ENCODE results near the gene PRR12. TPM values are rescaled to one million over a fixed set of nuclear protein-coding genes. Genes with fewer than 3 reads are reported as not detected.

The PRR12 gene
- total and polyA plus RNA-seq, 10 donors, result 3.7 to 44.3 (median 23.1) TPM

GRCh38 chr19:49595819-49596404 is 4.9 kb downstream of the PRR12 start:
- intact Hi-C loops (cut with DNase I; ENCODE audit: low total_unique reads), result loop anchor here (10.0 kb wide), 1 partner anchor 69 kb away; the partner anchor contains the start of genes BCL2L12 and IRF3
- no peak for TF ChIP-seq POLR2A (IDR thresholded peaks at IDR 0.05)
- TF ChIP-seq POLR2AphosphoS5 (IDR thresholded peaks at IDR 0.05), result peak in 2 of 3 donors; percentile 15 to 48
- Histone ChIP-seq H3K36me3 (peaks cover 9 to 74% (median 69%) of the 10 kb centered on the region in 6 donors), H3K27me3 (replicated peaks in 1 of 7) (no peaks in the 10 kb centered on the region), H3K9me3 (no peaks in the 10 kb centered on the region), H3K4me1 (peaks cover 16 to 45% (median 27%) of the 10 kb centered on the region in 6 donors), H3K27ac (no peak overlapping the region), H3K4me3 (no peak overlapping the region)
- DNase-seq, result peak; percentile 76
- 95 to 97% (median 96%) methylated on average over 21 to 32 of the region's 32 CpGs for WGBS, 5 donors

- intact Hi-C loops (cut with DNase I; ENCODE audit: low total_unique reads), result loop anchor here (10.0 kb wide), 1 partner anchor 68 kb away; the partner anchor contains the start of genes BCL2L12 and IRF3
- 91 to 99% (median 94%) methylated on average over 12 to 15 of the region's 15 CpGs for WGBS, 5 donors
Observed at GRCh38 chr19:49596407-49596806, 5.4 kb downstream of the PRR12 start.

GRCh38 chr19:49596954-49597702 is 6.1 kb downstream of the PRR12 start:
- peaks cover 9 to 86% (median 80%) of the 10 kb centered on the region in 6 donors for H3K36me3 ChIP-seq
- 96 to 98% (median 97%) methylated on average over 54 to 65 of the region's 65 CpGs for WGBS, 5 donors
- intact Hi-C loops (cut with DNase I; ENCODE audit: low total_unique reads), result loop anchor here (10.0 kb wide), 1 partner anchor 68 kb away; the partner anchor contains the start of genes BCL2L12 and IRF3

More at GRCh38 chr19:49596407-49596806, 5.4 kb downstream of the PRR12 start:
- Histone ChIP-seq H3K4me3 (no peak overlapping the region), H3K9me3 (no peaks in the 10 kb centered on the region), H3K27ac (no peak overlapping the region), H3K4me1 (peaks cover 16 to 45% (median 27%) of the 10 kb centered on the region in 6 donors), H3K36me3 (peaks cover 9 to 79% (median 74%) of the 10 kb centered on the region in 6 donors), H3K27me3 (replicated peaks in 1 of 7) (no peaks in the 10 kb centered on the region)
- no peak for DNase-seq
- TF ChIP-seq CTCF (IDR thresholded peaks at IDR 0.05 in 8 of 11, conservative IDR thresholded peaks at IDR 0.05 in 3 of 11) (no peak), POLR2A (IDR thresholded peaks at IDR 0.05) (no peak), POLR2AphosphoS5 (IDR thresholded peaks at IDR 0.05) (no peak)

GRCh38 chr19:49597703-49597974 is 6.7 kb downstream of the PRR12 start:
- intact Hi-C loops (cut with DNase I; ENCODE audit: low total_unique reads), result loop anchor here (10.0 kb wide), 1 partner anchor 67 kb away; the partner anchor contains the start of genes BCL2L12 and IRF3
- Histone ChIP-seq H3K4me1 (peaks cover 13 to 34% (median 19%) of the 10 kb centered on the region in 6 donors), H3K9me3 (no peaks in the 10 kb centered on the region), H3K4me3 (no peak overlapping the region), H3K36me3 (peaks cover 9 to 92% (median 85%) of the 10 kb centered on the region in 6 donors), H3K27ac (no peak overlapping the region), H3K27me3 (replicated peaks in 1 of 7) (no peaks in the 10 kb centered on the region)
- no peak for DNase-seq
- 96 to 98% (median 97%) methylated on average over 29 of the region's 29 CpGs for WGBS, 5 donors
- TF ChIP-seq CTCF (IDR thresholded peaks at IDR 0.05 in 8 of 11, conservative IDR thresholded peaks at IDR 0.05 in 3 of 11), result no peak
- peak in 1 of 3 donors; percentile 6 for TF ChIP-seq POLR2AphosphoS5 (IDR thresholded peaks at IDR 0.05)

More at GRCh38 chr19:49596954-49597702, 6.1 kb downstream of the PRR12 start:
- H3K27ac ChIP-seq, result no peak overlapping the region
- no peaks in the 10 kb centered on the region for H3K27me3 ChIP-seq (replicated peaks in 1 of 7)
- TF ChIP-seq POLR2A (IDR thresholded peaks at IDR 0.05) (no peak), CTCF (IDR thresholded peaks at IDR 0.05 in 8 of 11, conservative IDR thresholded peaks at IDR 0.05 in 3 of 11) (no peak), POLR2AphosphoS5 (IDR thresholded peaks at IDR 0.05) (peak; percentile 3 to 50 (median 35))
- DNase-seq, result no peak
- peaks cover 16 to 38% (median 24%) of the 10 kb centered on the region in 6 donors for H3K4me1 ChIP-seq
- H3K9me3 ChIP-seq, result no peaks in the 10 kb centered on the region
- H3K4me3 ChIP-seq, result no peak overlapping the region
